WERI-Rb-1 (cell line): Measurements from ENCODE around the gene LRRC4C.

Source experiments
- DNase-seq: peaks from one replicate; pipeline ENCODE4 v3.0.0-alpha.2; 2020
- H3K27ac ChIP-seq: fragments of 250-450 bp; sonication (Bioruptor Pico); 2 replicates; pipeline ENCODE4 v1.5.1; 2020; ENCODE audit warnings: mild to moderate bottlenecking, moderate library complexity
- H3K27me3 ChIP-seq: fragments of 250-450 bp; sonication (Bioruptor Pico); 2 replicates; pipeline ENCODE4 v1.5.1; 2021; ENCODE audit warnings: mild to moderate bottlenecking, low read depth, moderate library complexity; ENCODE audit not compliant: insufficient read depth, severe bottlenecking
- H3K36me3 ChIP-seq: fragments of 250-450 bp; sonication (Bioruptor Pico); 2 replicates; pipeline ENCODE4 v1.5.1; 2020; ENCODE audit warnings: mild to moderate bottlenecking, moderate library complexity
- H3K4me3 ChIP-seq: 2 replicates; pipeline ENCODE4 v1.5.1; 2011; ENCODE audit warnings: low read depth, mild to moderate bottlenecking, control low read depth, low read length
- H3K9me3 ChIP-seq: fragments of 250-450 bp; sonication (Bioruptor Pico); 2 replicates; pipeline ENCODE4 v1.5.1; 2021; ENCODE audit warnings: mild to moderate bottlenecking, moderate library complexity; ENCODE audit not compliant: severe bottlenecking
- CTCF ChIP-seq: IDR thresholded peaks from 2 replicates; pipeline ENCODE4 v1.5.1; 2011; ENCODE audit warnings: low read depth, mild to moderate bottlenecking, control low read depth, inconsistent platforms, low read length

The LRRC4C gene

GRCh38 chr11:41414771-41415440 lies 44.5 kb downstream of the LRRC4C start:
- no peaks in the 10 kb centered on the region for H3K9me3 ChIP-seq
- H3K27me3 ChIP-seq = no peaks in the 10 kb centered on the region
- no peak overlapping the region for H3K27ac ChIP-seq
- no peaks in the 10 kb centered on the region for H3K36me3 ChIP-seq
- no peak for DNase-seq
- H3K4me3 ChIP-seq = no peak overlapping the region
- TF ChIP-seq CTCF = no peak

- Histone ChIP-seq H3K27ac (no peak overlapping the region), H3K27me3 (no peaks in the 10 kb centered on the region), H3K4me3 (no peak overlapping the region), H3K36me3 (no peaks in the 10 kb centered on the region), H3K9me3 (no peaks in the 10 kb centered on the region)
- TF ChIP-seq CTCF = no peak
- DNase-seq = no peak
Observed at GRCh38 chr11:41413843-41414242, 45.6 kb downstream of the LRRC4C start.

- TF ChIP-seq CTCF = no peak
- H3K27ac ChIP-seq = no peak overlapping the region
- no peak overlapping the region for H3K4me3 ChIP-seq
- H3K27me3 ChIP-seq = peaks cover 8% of the 10 kb centered on the region
- no peak for DNase-seq
- H3K9me3 ChIP-seq = no peaks in the 10 kb centered on the region
- no peaks in the 10 kb centered on the region for H3K36me3 ChIP-seq
Observed at GRCh38 chr11:41405812-41406211, 53.6 kb downstream of the LRRC4C start.

GRCh38 chr11:41404109-41404508 lies 55.3 kb downstream of the LRRC4C start:
- Histone ChIP-seq H3K27me3 (peaks cover 8% of the 10 kb centered on the region), H3K36me3 (no peaks in the 10 kb centered on the region), H3K9me3 (no peaks in the 10 kb centered on the region), H3K4me3 (no peak overlapping the region), H3K27ac (no peak overlapping the region)
- DNase-seq = no peak
- TF ChIP-seq CTCF = no peak

GRCh38 chr11:41403458-41403857 lies 56.0 kb downstream of the LRRC4C start:
- DNase-seq = no peak
- TF ChIP-seq CTCF = no peak
- Histone ChIP-seq H3K36me3 (no peaks in the 10 kb centered on the region), H3K9me3 (no peaks in the 10 kb centered on the region), H3K27ac (no peak overlapping the region), H3K27me3 (peaks cover 8% of the 10 kb centered on the region), H3K4me3 (no peak overlapping the region)

GRCh38 chr11:41400819-41401382 lies 58.6 kb downstream of the LRRC4C start:
- TF ChIP-seq CTCF = no peak

More at GRCh38 chr11:41400819-41401382, 58.6 kb downstream of the LRRC4C start:
- Histone ChIP-seq H3K27me3 (peaks cover 7% of the 10 kb centered on the region), H3K4me3 (no peak overlapping the region), H3K36me3 (no peaks in the 10 kb centered on the region), H3K27ac (no peak overlapping the region), H3K9me3 (no peaks in the 10 kb centered on the region)
- DNase-seq = no peak
